HL-60 (cell line): ENCODE data around the gene ZNF521.

Source experiments
- TF ChIP-seq, protein P1 (sequence below): IDR thresholded peaks from one replicate; pipeline ENCODE4 v1.5.1; 2011; ENCODE audit warnings: low read length, control low read depth, inconsistent platforms; ENCODE audit not compliant: insufficient read depth
- TF ChIP-seq, protein P2 (sequence below): IDR thresholded peaks from 2 replicates; pipeline ENCODE4 v1.6.1; 2012; ENCODE audit warnings: low read depth; ENCODE audit not compliant: insufficient replicate concordance

DNA sequence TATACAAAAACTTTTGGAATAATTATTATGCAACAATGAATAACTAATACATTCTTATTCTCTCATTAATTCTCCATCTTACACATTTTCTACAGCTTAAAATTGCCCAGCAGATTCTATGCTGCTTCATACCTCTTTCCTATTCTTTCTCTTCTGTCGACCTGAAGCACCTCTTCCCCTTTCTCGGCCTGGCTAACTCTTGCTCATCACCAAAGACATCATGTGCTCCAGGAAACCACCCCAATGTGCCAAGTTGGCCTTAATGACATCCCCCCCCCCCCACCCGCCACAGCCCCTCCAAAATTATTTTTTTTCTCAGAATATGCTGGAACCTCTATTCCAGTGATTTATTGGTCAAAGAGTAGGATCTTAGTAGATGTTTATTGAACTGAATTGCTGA lies 43.6 kb downstream of the ZNF521 start:
- TF ChIP-seq, protein P1, sequence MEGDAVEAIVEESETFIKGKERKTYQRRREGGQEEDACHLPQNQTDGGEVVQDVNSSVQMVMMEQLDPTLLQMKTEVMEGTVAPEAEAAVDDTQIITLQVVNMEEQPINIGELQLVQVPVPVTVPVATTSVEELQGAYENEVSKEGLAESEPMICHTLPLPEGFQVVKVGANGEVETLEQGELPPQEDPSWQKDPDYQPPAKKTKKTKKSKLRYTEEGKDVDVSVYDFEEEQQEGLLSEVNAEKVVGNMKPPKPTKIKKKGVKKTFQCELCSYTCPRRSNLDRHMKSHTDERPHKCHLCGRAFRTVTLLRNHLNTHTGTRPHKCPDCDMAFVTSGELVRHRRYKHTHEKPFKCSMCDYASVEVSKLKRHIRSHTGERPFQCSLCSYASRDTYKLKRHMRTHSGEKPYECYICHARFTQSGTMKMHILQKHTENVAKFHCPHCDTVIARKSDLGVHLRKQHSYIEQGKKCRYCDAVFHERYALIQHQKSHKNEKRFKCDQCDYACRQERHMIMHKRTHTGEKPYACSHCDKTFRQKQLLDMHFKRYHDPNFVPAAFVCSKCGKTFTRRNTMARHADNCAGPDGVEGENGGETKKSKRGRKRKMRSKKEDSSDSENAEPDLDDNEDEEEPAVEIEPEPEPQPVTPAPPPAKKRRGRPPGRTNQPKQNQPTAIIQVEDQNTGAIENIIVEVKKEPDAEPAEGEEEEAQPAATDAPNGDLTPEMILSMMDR, result no peak
- TF ChIP-seq, protein P2, sequence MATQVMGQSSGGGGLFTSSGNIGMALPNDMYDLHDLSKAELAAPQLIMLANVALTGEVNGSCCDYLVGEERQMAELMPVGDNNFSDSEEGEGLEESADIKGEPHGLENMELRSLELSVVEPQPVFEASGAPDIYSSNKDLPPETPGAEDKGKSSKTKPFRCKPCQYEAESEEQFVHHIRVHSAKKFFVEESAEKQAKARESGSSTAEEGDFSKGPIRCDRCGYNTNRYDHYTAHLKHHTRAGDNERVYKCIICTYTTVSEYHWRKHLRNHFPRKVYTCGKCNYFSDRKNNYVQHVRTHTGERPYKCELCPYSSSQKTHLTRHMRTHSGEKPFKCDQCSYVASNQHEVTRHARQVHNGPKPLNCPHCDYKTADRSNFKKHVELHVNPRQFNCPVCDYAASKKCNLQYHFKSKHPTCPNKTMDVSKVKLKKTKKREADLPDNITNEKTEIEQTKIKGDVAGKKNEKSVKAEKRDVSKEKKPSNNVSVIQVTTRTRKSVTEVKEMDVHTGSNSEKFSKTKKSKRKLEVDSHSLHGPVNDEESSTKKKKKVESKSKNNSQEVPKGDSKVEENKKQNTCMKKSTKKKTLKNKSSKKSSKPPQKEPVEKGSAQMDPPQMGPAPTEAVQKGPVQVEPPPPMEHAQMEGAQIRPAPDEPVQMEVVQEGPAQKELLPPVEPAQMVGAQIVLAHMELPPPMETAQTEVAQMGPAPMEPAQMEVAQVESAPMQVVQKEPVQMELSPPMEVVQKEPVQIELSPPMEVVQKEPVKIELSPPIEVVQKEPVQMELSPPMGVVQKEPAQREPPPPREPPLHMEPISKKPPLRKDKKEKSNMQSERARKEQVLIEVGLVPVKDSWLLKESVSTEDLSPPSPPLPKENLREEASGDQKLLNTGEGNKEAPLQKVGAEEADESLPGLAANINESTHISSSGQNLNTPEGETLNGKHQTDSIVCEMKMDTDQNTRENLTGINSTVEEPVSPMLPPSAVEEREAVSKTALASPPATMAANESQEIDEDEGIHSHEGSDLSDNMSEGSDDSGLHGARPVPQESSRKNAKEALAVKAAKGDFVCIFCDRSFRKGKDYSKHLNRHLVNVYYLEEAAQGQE, result no peak
